Limb (tissue), 2 donors: Measurements from ENCODE around the gene TRAF3.
"Not testable (repeated sequence)": the region's sequence is repeated elsewhere in the genome, so short reads cannot be mapped to it uniquely, and the experiment has no call there.

Source experiments
- DNase-seq, 2 donors: peaks; one replicate each; pipeline ENCODE4 v3.0.0-alpha.2; 2016; ENCODE audit errors: extremely low spot score in 2 of 2

TRAF3 gene

GRCh38 chr14:102827716-102828115 lies 50.5 kb downstream of the TRAF3 start:
- DNase-seq = no peak

- DNase-seq = no peak
Observed at GRCh38 chr14:102828151-102828550, 50.9 kb downstream of the TRAF3 start.

- peak in 1 of 2 donors; percentile 19 for DNase-seq
Observed at GRCh38 chr14:102829016-102829548, 51.8 kb downstream of the TRAF3 start.

- DNase-seq = no peak
Observed at GRCh38 chr14:102830474-102831045, 53.3 kb downstream of the TRAF3 start.

GRCh38 chr14:102831163-102831804 lies 54.0 kb downstream of the TRAF3 start:
- DNase-seq = no peak

GRCh38 chr14:102833341-102833740 lies 56.1 kb downstream of the TRAF3 start:
- no peak for DNase-seq

- no peak for DNase-seq
Observed at GRCh38 chr14:102833991-102834390, 56.7 kb downstream of the TRAF3 start.

- DNase-seq = no peak
Observed at GRCh38 chr14:102835959-102836358, 58.7 kb downstream of the TRAF3 start.

GRCh38 chr14:102837120-102837519 lies 59.9 kb downstream of the TRAF3 start:
- DNase-seq = not testable (repeated sequence)

- no peak for DNase-seq
Observed at GRCh38 chr14:102838501-102838900, 61.3 kb downstream of the TRAF3 start.

- DNase-seq = no peak
Observed at GRCh38 chr14:102840115-102840514, 62.9 kb downstream of the TRAF3 start.

- no peak for DNase-seq
Observed at GRCh38 chr14:102840771-102841528, 63.7 kb downstream of the TRAF3 start.

- no peak for DNase-seq
Observed at GRCh38 chr14:102848830-102849525, 71.7 kb downstream of the TRAF3 start.

GRCh38 chr14:102849526-102850379 lies 72.5 kb downstream of the TRAF3 start:
- no peak for DNase-seq

GRCh38 chr14:102853648-102854047 lies 76.4 kb downstream of the TRAF3 start:
- DNase-seq = no peak

- no peak for DNase-seq
Observed at GRCh38 chr14:102854091-102854703, 76.9 kb downstream of the TRAF3 start.

GRCh38 chr14:102856179-102856578 lies 78.9 kb downstream of the TRAF3 start:
- no peak for DNase-seq

GRCh38 chr14:102857444-102857843 lies 80.2 kb downstream of the TRAF3 start:
- DNase-seq = no peak

GRCh38 chr14:102859911-102860310 lies 82.7 kb downstream of the TRAF3 start:
- DNase-seq = no peak

- DNase-seq = no peak
Observed at GRCh38 chr14:102862154-102862773, 85.0 kb downstream of the TRAF3 start.
